PC-3 (cell line): ENCODE data around the gene VPS13C. TPM values are rescaled to one million over a fixed set of nuclear protein-coding genes. Genes with fewer than 3 reads are reported as not detected.

Source experiments
- ATAC-seq: fragments of 200-7000 bp; cut with Tn5 transposase; 2 replicates; pipeline ENCODE4 v1.9.1; 2020; ENCODE audit warnings: mild to moderate bottlenecking, moderate library complexity
- BruUV-seq: library from RNA; stranded (reverse); fragments of 400-500 nt; replicated peaks from 2 replicates; lab custom pipeline; 2021; lab: Mats Ljungman, UMichigan
- CTCF ChIA-PET: fragments of 300-600 bp; sonication (Branson Sonifier 250); formaldehyde crosslinking; loops from one replicate; lab custom pipeline; 2022; ENCODE audit warnings: antibody characterized with exemption; lab: Charles Lee
- POLR2A ChIA-PET: fragments of 300-600 bp; sonication (Branson Sonifier 250); formaldehyde crosslinking; loops from one replicate; lab custom pipeline; 2022; ENCODE audit warnings: antibody characterized with exemption; ENCODE audit not compliant: unreplicated experiment; lab: Charles Lee
- DNase-seq: peaks from one replicate; pipeline ENCODE4 v3.0.0-alpha.2; 2015
- H2AFZ ChIP-seq: fragments of 300-600 bp; sonication (generic); 2 replicates; pipeline ENCODE4 v1.6.0; 2016; ENCODE audit warnings: antibody characterized with exemption, low read length
- H3F3A ChIP-seq: fragments of 300-600 bp; sonication (generic); one replicate; pipeline ENCODE4 v1.6.0; 2017; ENCODE audit warnings: antibody characterized with exemption, low read length, control low read depth, mild to moderate bottlenecking; ENCODE audit not compliant: unreplicated experiment
- H3K27ac ChIP-seq: fragments of 300-600 bp; sonication (generic); 2 replicates; pipeline ENCODE4 v1.5.1; 2016; ENCODE audit warnings: mild to moderate bottlenecking, low read length
- H3K27me3 ChIP-seq: fragments of 300-600 bp; sonication (generic); 2 replicates; pipeline ENCODE4 v1.6.1; 2016; ENCODE audit warnings: low read length, mixed read lengths
- H3K36me3 ChIP-seq: fragments of 300-600 bp; sonication (generic); 2 replicates; pipeline ENCODE4 v1.6.1; 2016; ENCODE audit warnings: low read depth, mixed run types, low read length, mixed read lengths
- H3K4me1 ChIP-seq: fragments of 300-600 bp; sonication (generic); 2 replicates; pipeline ENCODE4 v1.5.1; 2016; ENCODE audit warnings: low read length; ENCODE audit not compliant: insufficient read depth
- H3K4me2 ChIP-seq: fragments of 300-600 bp; sonication (generic); 2 replicates; pipeline ENCODE4 v1.6.0; 2016; ENCODE audit warnings: low read length
- H3K4me3 ChIP-seq: fragments of 300-600 bp; sonication (generic); 2 replicates; pipeline ENCODE4 v1.5.1; 2016; ENCODE audit warnings: mild to moderate bottlenecking, low read length, mixed read lengths
- H3K79me2 ChIP-seq: fragments of 300-600 bp; sonication (generic); 2 replicates; pipeline ENCODE4 v1.6.1; 2017; ENCODE audit warnings: low read length, mixed read lengths
- H3K9ac ChIP-seq: fragments of 300-600 bp; sonication (generic); 2 replicates; pipeline ENCODE4 v1.6.0; 2016; ENCODE audit warnings: mild to moderate bottlenecking, low read length
- H3K9me2 ChIP-seq: fragments of 300-600 bp; sonication (generic); replicated peaks from 2 replicates; pipeline ENCODE4 v1.6.1; 2016; ENCODE audit warnings: mixed run types, low read length, mixed read lengths
- H3K9me3 ChIP-seq: fragments of 300-600 bp; sonication (generic); 2 replicates; pipeline ENCODE4 v1.6.1; 2016; ENCODE audit warnings: low read length, mixed read lengths
- H4K20me1 ChIP-seq: fragments of 300-600 bp; sonication (generic); 2 replicates; pipeline ENCODE4 v1.6.1; 2016; ENCODE audit warnings: low read length, mixed read lengths
- CTCF ChIP-seq: fragments of 300-600 bp; sonication (generic); conservative IDR thresholded peaks from 2 replicates; pipeline ENCODE4 v1.5.1; 2017; ENCODE audit warnings: antibody characterized with exemption, low read depth, mild to moderate bottlenecking, low read length
- EZH2 ChIP-seq: fragments of 300-600 bp; sonication (generic); IDR thresholded peaks from one replicate; pipeline ENCODE4 v1.6.1; 2017; ENCODE audit warnings: antibody characterized with exemption, mild to moderate bottlenecking, low read length; ENCODE audit not compliant: unreplicated experiment
- EZH2phosphoT487 ChIP-seq: fragments of 300-600 bp; sonication (generic); IDR thresholded peaks from 2 replicates; pipeline ENCODE4 v1.6.1; 2018; ENCODE audit warnings: mild to moderate bottlenecking, antibody characterized with exemption, low read length, borderline replicate concordance
- intact Hi-C: fragments of 100-400 bp; cut with micrococcal nuclease; formaldehyde crosslinking; loops from 2 replicates; pipeline ENCODE4 v1.9.0; 2023
- total RNA-seq: library from RNA; depleted of rRNA; stranded (reverse); fragments of >200 nt; gene quantifications from 2 replicates; pipeline ENCODE4 v1.2.3, GENCODE V29; 2014

The VPS13C gene
- total RNA-seq, 1 experiment from 2014 or later: 11.4 TPM

GRCh38 chr15:62057341-62057980 lies 2.8 kb downstream of the VPS13C start:
- Histone ChIP-seq H3K4me1 (no peaks in the 10 kb centered on the region), H3K4me3 (no peak overlapping the region), H3K4me2 (no peak overlapping the region), H3K27me3 (no peaks in the 10 kb centered on the region), H4K20me1 (no peaks in the 10 kb centered on the region), H3K9me2 (no peaks in the 10 kb centered on the region), H2AFZ (no peak overlapping the region), H3F3A (no peaks in the 10 kb centered on the region), H3K79me2 (peaks cover 17% of the 10 kb centered on the region), H3K9me3 (no peaks in the 10 kb centered on the region), H3K36me3 (no peaks in the 10 kb centered on the region), H3K27ac (no peak overlapping the region), H3K9ac (no peak overlapping the region)
- POLR2A ChIA-PET: no interaction called here
- no TSS peak for BruUV-seq
- DNase-seq (no peak), ATAC-seq (no peak)
- no peak for TF ChIP-seq CTCF
- TF ChIP-seq EZH2: no peak
- no peak for TF ChIP-seq EZH2phosphoT487
- intact Hi-C loops: no loop called here
- CTCF ChIA-PET: no interaction called here

DNA sequence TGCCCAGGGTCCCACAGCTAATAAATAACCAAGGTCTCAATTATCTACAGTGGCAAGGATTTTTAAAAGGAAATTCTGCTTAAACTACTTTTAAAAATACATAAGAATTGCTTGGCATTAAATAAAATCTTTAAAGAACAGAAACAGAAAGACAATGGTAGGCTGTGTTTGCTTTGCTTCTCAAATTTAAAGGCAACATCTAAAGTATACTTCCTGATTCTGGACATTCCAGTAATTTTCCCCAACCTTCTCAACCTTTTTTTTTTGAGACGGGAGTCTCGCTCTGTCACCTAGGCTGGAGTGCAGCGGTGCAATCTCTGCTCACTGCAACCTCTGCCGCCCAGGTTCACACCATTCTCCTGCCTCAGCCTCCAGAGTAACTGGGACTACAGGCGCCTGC lies 5.3 kb downstream of the VPS13C start:
- ATAC-seq (no peak), DNase-seq (no peak)
- Histone ChIP-seq H4K20me1 (no peaks in the 10 kb centered on the region), H3F3A (no peaks in the 10 kb centered on the region), H3K4me2 (no peak overlapping the region), H3K9ac (no peak overlapping the region), H3K79me2 (peaks cover 17% of the 10 kb centered on the region), H2AFZ (no peak overlapping the region), H3K36me3 (no peaks in the 10 kb centered on the region), H3K9me2 (no peaks in the 10 kb centered on the region), H3K4me1 (no peaks in the 10 kb centered on the region), H3K4me3 (no peak overlapping the region), H3K27ac (no peak overlapping the region), H3K9me3 (no peaks in the 10 kb centered on the region), H3K27me3 (no peaks in the 10 kb centered on the region)
- ChIA-PET POLR2A (no interaction called here), CTCF (no interaction called here)
- no TSS peak for BruUV-seq
- TF ChIP-seq EZH2phosphoT487 (no peak), CTCF (no peak), EZH2 (no peak)
- intact Hi-C loops: no loop called here

DNA sequence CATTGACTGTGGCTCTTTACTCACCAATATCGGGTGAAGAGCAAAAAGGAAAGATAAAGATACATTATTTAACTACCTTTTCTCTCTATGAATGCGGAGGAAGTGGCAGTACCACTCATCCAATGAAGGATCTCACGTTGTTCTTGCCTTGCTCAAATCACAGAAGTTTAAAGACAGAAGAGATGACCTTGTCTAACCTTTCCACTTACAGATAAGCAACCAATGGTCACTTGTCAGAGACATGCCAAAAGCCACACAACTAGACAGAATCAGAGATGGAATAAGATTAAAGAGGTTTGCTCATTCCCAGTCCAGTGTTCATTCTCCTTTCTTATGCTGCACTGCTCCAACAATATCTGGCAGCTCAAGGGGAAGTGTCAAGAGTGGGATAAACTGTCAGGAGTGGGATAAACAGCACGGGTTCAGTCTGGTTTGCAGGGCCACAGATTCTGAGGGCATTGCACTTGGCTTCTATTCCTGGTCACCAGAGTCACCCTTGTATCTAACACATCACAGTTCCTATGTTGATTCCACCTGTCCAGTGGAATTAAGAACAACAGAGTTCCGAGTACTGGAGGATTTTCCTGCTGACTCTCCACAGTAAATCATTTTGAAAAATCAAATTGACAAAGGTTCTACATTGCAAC lies 6.7 kb downstream of the VPS13C start:
- no peak overlapping the region for H2AFZ ChIP-seq
- intact Hi-C loops: no loop called here
- H3K9ac ChIP-seq: no peak overlapping the region
- DNase-seq (no peak), ATAC-seq (no peak)
- no peaks in the 10 kb centered on the region for H4K20me1 ChIP-seq
- H3K79me2 ChIP-seq: peaks cover 11% of the 10 kb centered on the region
- no peak overlapping the region for H3K27ac ChIP-seq
- no peaks in the 10 kb centered on the region for H3F3A ChIP-seq
- BruUV-seq: no TSS peak
- H3K4me3 ChIP-seq: no peak overlapping the region
- no peaks in the 10 kb centered on the region for H3K27me3 ChIP-seq
- no peaks in the 10 kb centered on the region for H3K36me3 ChIP-seq
- TF ChIP-seq CTCF (no peak), EZH2 (no peak), EZH2phosphoT487 (no peak)
- POLR2A ChIA-PET: no interaction called here
- H3K4me1 ChIP-seq: no peaks in the 10 kb centered on the region
- H3K4me2 ChIP-seq: no peak overlapping the region
- no peaks in the 10 kb centered on the region for H3K9me2 ChIP-seq
- H3K9me3 ChIP-seq: no peaks in the 10 kb centered on the region
- CTCF ChIA-PET: no interaction called here
